Neutrophil (primary cell): ENCODE measurements around the gene FBF1.

Source experiments
- H3K27ac ChIP-seq: fragments of 200-600 bp; sonication (generic); 2 replicates; pipeline ENCODE4 v1.5.1; 2016; ENCODE audit warnings: mild to moderate bottlenecking, moderate library complexity
- H3K27me3 ChIP-seq: fragments of 200-600 bp; sonication (generic); 2 replicates; pipeline ENCODE4 v1.6.0; 2016; ENCODE audit warnings: mild to moderate bottlenecking
- H3K36me3 ChIP-seq: fragments of 200-600 bp; sonication (generic); 2 replicates; pipeline ENCODE4 v1.5.1; 2017
- H3K4me1 ChIP-seq, 2 experiments: fragments of 200-600 bp in 1 of 2; sonication (generic) in 1 of 2; 1 replicate in 1 of 2; 2 replicates in 1 of 2; pipeline versions ENCODE4 v1.5.1 to v1.6.1; 2013 to 2016; ENCODE audit warnings: low read depth in 1 of 2, low read length in 1 of 2, mild to moderate bottlenecking in 1 of 2, moderate library complexity in 1 of 2; ENCODE audit not compliant: control insufficient read depth in 1 of 2, insufficient read depth in 1 of 2
- H3K4me3 ChIP-seq, 2 experiments: fragments of 200-600 bp in 1 of 2; sonication (generic) in 1 of 2; 1 replicate in 1 of 2; 2 replicates in 1 of 2; pipeline ENCODE4 v1.5.1; 2013 to 2016; ENCODE audit warnings: low read depth in 1 of 2, low read length in 1 of 2, mild to moderate bottlenecking in 1 of 2, moderate library complexity in 1 of 2
- H3K9me3 ChIP-seq: fragments of 200-600 bp; sonication (generic); 2 replicates; pipeline ENCODE4 v1.5.1; 2016
- TF ChIP-seq, protein P1 (sequence below): fragments of 200-600 bp; sonication (generic); IDR thresholded peaks from 2 replicates; pipeline ENCODE4 v1.5.1; 2016; ENCODE audit warnings: antibody characterized with exemption

Gene FBF1

DNA sequence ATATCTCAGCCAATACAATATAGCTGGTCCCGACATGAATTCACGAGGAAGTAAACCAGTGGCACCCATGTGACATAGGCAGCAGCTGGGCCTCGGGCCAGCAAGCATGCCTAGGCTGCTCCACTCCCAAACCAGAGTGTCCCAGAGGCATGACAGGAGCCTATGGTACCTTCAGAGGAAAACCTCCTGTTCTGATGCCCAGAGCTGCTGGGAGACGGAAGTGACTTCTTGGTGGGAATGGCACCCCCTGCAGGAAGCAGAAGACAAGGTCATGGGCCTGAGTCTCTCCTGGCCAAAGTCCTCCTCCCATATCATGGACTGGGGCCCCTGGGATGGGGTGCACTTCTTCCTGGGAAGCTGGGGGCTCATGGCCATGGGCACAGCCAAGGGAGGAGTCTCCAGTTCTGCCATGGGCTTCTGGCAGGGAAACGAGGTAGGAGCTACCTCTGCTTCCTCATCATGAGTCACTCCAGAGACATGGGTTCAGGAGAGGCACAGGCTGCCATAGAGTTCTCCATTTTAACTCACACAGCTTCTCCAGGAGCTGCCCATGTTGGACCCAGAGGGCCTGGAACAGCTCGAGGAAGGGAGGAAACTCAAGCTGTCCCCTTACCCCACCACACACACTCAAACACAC is 13.4 kb downstream of the FBF1 start:
- H3K4me1 ChIP-seq = no peaks in the 10 kb centered on the region
- H3K4me3 ChIP-seq = no peak overlapping the region
- no peaks in the 10 kb centered on the region for H3K36me3 ChIP-seq
- H3K9me3 ChIP-seq = no peaks in the 10 kb centered on the region
- TF ChIP-seq, protein P1, sequence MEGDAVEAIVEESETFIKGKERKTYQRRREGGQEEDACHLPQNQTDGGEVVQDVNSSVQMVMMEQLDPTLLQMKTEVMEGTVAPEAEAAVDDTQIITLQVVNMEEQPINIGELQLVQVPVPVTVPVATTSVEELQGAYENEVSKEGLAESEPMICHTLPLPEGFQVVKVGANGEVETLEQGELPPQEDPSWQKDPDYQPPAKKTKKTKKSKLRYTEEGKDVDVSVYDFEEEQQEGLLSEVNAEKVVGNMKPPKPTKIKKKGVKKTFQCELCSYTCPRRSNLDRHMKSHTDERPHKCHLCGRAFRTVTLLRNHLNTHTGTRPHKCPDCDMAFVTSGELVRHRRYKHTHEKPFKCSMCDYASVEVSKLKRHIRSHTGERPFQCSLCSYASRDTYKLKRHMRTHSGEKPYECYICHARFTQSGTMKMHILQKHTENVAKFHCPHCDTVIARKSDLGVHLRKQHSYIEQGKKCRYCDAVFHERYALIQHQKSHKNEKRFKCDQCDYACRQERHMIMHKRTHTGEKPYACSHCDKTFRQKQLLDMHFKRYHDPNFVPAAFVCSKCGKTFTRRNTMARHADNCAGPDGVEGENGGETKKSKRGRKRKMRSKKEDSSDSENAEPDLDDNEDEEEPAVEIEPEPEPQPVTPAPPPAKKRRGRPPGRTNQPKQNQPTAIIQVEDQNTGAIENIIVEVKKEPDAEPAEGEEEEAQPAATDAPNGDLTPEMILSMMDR = no peak
- H3K27ac ChIP-seq = no peak overlapping the region
- no peaks in the 10 kb centered on the region for H3K27me3 ChIP-seq

DNA sequence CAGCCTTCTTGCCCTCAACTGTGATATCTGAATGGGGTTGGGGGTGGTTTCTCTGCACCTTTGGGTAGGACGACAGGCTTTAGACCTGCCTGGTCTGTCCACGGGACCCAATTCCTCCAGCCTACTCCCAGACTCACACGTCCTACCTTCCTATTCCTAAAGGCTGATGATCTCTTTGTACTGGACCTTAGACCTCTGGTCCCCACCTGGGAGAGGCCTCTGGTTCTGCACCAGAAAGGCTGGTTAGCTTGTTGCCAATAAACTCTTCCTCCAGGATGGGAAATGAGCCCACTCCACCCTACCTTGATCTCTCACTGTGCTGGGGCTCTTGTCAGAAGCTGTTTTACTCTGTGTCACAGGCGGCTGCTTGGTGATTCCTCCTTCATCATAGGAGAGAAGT is 14.4 kb downstream of the FBF1 start:
- H3K27ac ChIP-seq = no peak overlapping the region
- TF ChIP-seq, protein P1 = no peak
- no peaks in the 10 kb centered on the region for H3K4me1 ChIP-seq
- H3K27me3 ChIP-seq = no peaks in the 10 kb centered on the region
- no peaks in the 10 kb centered on the region for H3K36me3 ChIP-seq
- H3K4me3 ChIP-seq = no peak overlapping the region
- H3K9me3 ChIP-seq = no peaks in the 10 kb centered on the region

DNA sequence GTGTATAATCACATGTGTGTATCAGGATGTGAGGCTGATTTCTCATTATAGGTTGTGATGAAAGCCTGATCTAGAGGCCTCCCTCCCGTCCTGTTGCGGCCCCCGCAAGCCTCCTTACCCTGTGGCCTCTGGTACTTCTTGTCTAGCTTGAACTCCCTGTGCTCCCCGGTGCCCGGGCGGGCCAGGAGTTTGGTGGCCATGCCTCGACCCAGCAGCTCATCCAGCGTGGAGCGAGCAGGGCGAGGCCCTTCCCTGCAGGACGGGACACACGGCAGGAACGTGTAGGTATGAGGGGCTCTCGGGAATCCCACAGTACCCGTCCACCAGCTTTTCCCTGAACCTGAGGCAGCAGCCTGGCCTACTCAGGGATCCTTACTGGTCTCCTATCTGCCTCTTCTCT is 14.9 kb downstream of the FBF1 start:
- no peak overlapping the region for H3K27ac ChIP-seq
- no peaks in the 10 kb centered on the region for H3K4me1 ChIP-seq
- H3K9me3 ChIP-seq = no peaks in the 10 kb centered on the region
- no peaks in the 10 kb centered on the region for H3K27me3 ChIP-seq
- H3K36me3 ChIP-seq = no peaks in the 10 kb centered on the region
- TF ChIP-seq, protein P1 = no peak
- no peak overlapping the region for H3K4me3 ChIP-seq

DNA sequence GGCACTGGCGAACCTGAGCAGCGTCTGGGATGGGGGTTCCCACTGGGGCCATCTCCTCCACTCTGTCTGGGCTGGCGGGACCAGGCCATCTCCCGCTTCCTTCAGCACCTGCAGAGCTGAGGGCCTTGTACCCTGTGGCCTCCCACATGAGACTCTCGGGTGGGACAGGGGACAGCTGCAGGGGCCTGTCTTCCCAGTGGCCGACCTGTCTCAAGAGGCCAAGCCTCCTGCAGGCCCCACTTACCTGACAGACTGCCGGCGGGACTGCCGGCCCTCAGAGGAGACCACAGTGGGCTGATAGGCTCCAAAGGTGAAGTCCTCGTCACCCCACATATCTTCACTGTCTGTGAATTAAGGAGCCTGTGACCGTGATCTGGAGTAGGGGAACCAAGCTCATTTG is 15.7 kb downstream of the FBF1 start:
- no peaks in the 10 kb centered on the region for H3K27me3 ChIP-seq
- TF ChIP-seq, protein P1 = no peak

DNA sequence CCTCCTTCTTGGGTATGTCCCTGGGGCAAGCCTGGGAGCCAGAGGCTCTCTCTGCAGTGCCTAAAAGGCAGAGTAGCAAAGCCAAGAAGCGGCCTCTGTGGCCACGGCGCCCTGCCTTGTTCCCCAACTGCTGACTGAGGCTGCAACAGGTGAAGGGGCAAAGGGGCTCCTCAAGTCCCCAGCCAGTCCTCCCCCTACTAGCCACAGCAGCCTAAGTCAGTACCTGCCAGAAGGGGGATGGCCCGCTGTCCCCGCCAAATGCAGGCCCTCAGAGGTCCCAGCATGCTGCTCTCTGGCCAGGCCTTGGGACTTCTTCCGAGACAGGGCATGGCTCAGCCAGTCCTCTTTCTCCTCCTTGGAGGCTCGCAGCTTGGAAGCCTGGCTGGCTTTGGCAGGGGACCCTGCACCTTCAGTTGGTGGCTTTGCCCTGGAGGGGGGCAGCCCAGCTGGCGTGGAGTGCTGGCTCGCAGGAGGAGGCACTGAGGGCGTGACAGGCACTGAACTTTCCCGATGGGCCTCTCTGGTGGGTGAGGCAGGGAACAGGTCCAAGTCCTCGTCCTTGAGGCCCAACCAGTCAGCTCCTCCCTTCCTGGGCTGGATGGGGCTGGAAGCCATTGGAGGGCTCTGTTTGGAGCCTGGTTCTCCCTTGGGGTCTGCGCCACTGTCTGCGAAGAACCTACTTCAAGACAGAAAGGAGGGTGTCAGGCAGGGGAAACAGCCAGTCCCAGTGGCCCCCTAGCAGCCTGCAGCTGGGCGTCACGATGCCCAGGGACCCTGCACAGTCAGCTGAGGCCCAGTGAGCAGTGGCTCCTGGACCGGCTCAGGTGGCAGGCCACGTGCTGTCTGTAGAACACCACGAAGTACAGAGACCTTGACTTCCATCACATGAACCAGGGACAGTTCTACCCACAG is 17.6 kb downstream of the FBF1 start:
- Histone ChIP-seq H3K27ac (no peak overlapping the region), H3K27me3 (no peaks in the 10 kb centered on the region), H3K4me1 (peaks cover 0 to 3% of the 10 kb centered on the region in 2 experiments), H3K4me3 (no peak overlapping the region), H3K9me3 (no peaks in the 10 kb centered on the region), H3K36me3 (no peaks in the 10 kb centered on the region)
- TF ChIP-seq, protein P1 = no peak

More for the DNA sequence above, 15.7 kb downstream of the FBF1 start:
- no peak overlapping the region for H3K4me3 ChIP-seq
- no peaks in the 10 kb centered on the region for H3K9me3 ChIP-seq
- peaks cover 0 to 3% of the 10 kb centered on the region in 2 experiments for H3K4me1 ChIP-seq
- H3K27ac ChIP-seq = no peak overlapping the region
- H3K36me3 ChIP-seq = no peaks in the 10 kb centered on the region
